ENCODE measurements around the gene BANK1. TPM values are rescaled to one million over a fixed set of nuclear protein-coding genes. Genes with fewer than 3 reads are reported as not detected.

The BANK1 gene
- total and polyA plus RNA-seq, 12 donors, result 0.08 to 1.1 (median 0.35) TPM; not detected in 3

- H3K4me3 ChIP-seq, result no peak overlapping the region
- TF ChIP-seq, protein P1, sequence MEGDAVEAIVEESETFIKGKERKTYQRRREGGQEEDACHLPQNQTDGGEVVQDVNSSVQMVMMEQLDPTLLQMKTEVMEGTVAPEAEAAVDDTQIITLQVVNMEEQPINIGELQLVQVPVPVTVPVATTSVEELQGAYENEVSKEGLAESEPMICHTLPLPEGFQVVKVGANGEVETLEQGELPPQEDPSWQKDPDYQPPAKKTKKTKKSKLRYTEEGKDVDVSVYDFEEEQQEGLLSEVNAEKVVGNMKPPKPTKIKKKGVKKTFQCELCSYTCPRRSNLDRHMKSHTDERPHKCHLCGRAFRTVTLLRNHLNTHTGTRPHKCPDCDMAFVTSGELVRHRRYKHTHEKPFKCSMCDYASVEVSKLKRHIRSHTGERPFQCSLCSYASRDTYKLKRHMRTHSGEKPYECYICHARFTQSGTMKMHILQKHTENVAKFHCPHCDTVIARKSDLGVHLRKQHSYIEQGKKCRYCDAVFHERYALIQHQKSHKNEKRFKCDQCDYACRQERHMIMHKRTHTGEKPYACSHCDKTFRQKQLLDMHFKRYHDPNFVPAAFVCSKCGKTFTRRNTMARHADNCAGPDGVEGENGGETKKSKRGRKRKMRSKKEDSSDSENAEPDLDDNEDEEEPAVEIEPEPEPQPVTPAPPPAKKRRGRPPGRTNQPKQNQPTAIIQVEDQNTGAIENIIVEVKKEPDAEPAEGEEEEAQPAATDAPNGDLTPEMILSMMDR (IDR thresholded peaks at IDR 0.05), result no peak
- 41 to 61% methylated on average over 3 of the region's 3 CpGs for WGBS, 2 donors
- ATAC-seq (no peak), DNase-seq (no peak)
- H3K27me3 ChIP-seq, result no peaks in the 10 kb centered on the region
- H3K36me3 ChIP-seq, result no peaks in the 10 kb centered on the region
- H3K9me3 ChIP-seq, result no peaks in the 10 kb centered on the region
- intact Hi-C loops (cut with DNase I), result no loop called here
- H3K27ac ChIP-seq, result no peak overlapping the region
- no peaks in the 10 kb centered on the region for H3K4me1 ChIP-seq
Measured at GRCh38 chr4:101865501-101866062, 75.1 kb downstream of the BANK1 start.

GRCh38 chr4:101870874-101871273 lies 80.3 kb downstream of the BANK1 start:
- DNase-seq, result no peak
- intact Hi-C loops (cut with DNase I), result no loop called here
- Histone ChIP-seq H3K4me3 (no peak overlapping the region), H3K27ac (no peak overlapping the region), H3K27me3 (no peaks in the 10 kb centered on the region), H3K36me3 (no peaks in the 10 kb centered on the region), H3K4me1 (no peaks in the 10 kb centered on the region), H3K9me3 (no peaks in the 10 kb centered on the region)
- no peak for ATAC-seq
- WGBS, 2 donors, result 36 to 51% methylated on average over 1 of the region's 1 CpG
- TF ChIP-seq, protein P1 (IDR thresholded peaks at IDR 0.05), result no peak

GRCh38 chr4:101871962-101872676 lies 81.6 kb downstream of the BANK1 start:
- no peak overlapping the region for H3K27ac ChIP-seq
- H3K27me3 ChIP-seq, result no peaks in the 10 kb centered on the region
- H3K4me3 ChIP-seq, result no peak overlapping the region
- WGBS, 2 donors, result 67 to 78% methylated on average over 2 of the region's 2 CpGs
- TF ChIP-seq, protein P1 (IDR thresholded peaks at IDR 0.05), result no peak
- no peak for ATAC-seq
- no peaks in the 10 kb centered on the region for H3K9me3 ChIP-seq
- intact Hi-C loops (cut with DNase I), result no loop called here
- no peaks in the 10 kb centered on the region for H3K4me1 ChIP-seq
- no peak for DNase-seq
- H3K36me3 ChIP-seq, result no peaks in the 10 kb centered on the region

- intact Hi-C loops (cut with DNase I), result no loop called here
- no peak for ATAC-seq
- DNase-seq, result no peak
- TF ChIP-seq, protein P1 (IDR thresholded peaks at IDR 0.05), result no peak
- peaks cover 0 to 9% (median 0%) of the 10 kb centered on the region in 11 donors for H3K9me3 ChIP-seq
- H3K4me1 ChIP-seq, result no peaks in the 10 kb centered on the region
- no peak overlapping the region for H3K4me3 ChIP-seq
- no peak overlapping the region for H3K27ac ChIP-seq
- H3K27me3 ChIP-seq, result no peaks in the 10 kb centered on the region
- H3K36me3 ChIP-seq, result no peaks in the 10 kb centered on the region
- WGBS, 2 donors, result 43 to 61% methylated on average over 2 of the region's 2 CpGs
Measured at GRCh38 chr4:101885574-101885973, 95.0 kb downstream of the BANK1 start.
